HEK293T (cell line): Measurements from ENCODE around the gene SPATA9.

Source experiments
- CTCF ChIA-PET: fragments of 350-600 bp; formaldehyde crosslinking; extraction: SDS; loops from one replicate; lab custom pipeline; 2021; ENCODE audit warnings: antibody characterized with exemption, inconsistent platforms; lab: Yijun Ruan, JAX
- POLR2A ChIA-PET: fragments of 350-600 bp; formaldehyde crosslinking; extraction: SDS; loops from one replicate; lab custom pipeline; 2020; ENCODE audit warnings: antibody characterized with exemption, inconsistent platforms; lab: Yijun Ruan, JAX
- DNase-seq: peaks from one replicate; pipeline ENCODE4 v3.0.0; 2012; ENCODE audit warnings: mixed read lengths; ENCODE audit errors: extremely low spot score
- ARNT ChIP-seq: fragments of 450-650 bp; IDR thresholded peaks from 2 replicates; pipeline ENCODE4 v1.6.1; 2017; ENCODE audit warnings: mild to moderate bottlenecking
- BHLHE40 ChIP-seq: fragments of 450-650 bp; IDR thresholded peaks from 2 replicates; pipeline ENCODE4 v1.6.1; 2016; ENCODE audit warnings: mild to moderate bottlenecking, moderate library complexity, borderline replicate concordance
- CTBP1 ChIP-seq: fragments of 450-650 bp; IDR thresholded peaks from 2 replicates; pipeline ENCODE4 v1.6.1; 2016; ENCODE audit warnings: borderline replicate concordance
- ELF4 ChIP-seq: fragments of 450-650 bp; IDR thresholded peaks from 2 replicates; pipeline ENCODE4 v1.6.1; 2017; ENCODE audit warnings: antibody characterized with exemption
- FOXA1 ChIP-seq: fragments of 450-650 bp; IDR thresholded peaks from 2 replicates; pipeline ENCODE4 v1.6.1; 2016; ENCODE audit warnings: mild to moderate bottlenecking
- FOXK2 ChIP-seq: fragments of 450-650 bp; IDR thresholded peaks from 2 replicates; pipeline ENCODE4 v1.6.1; 2016; ENCODE audit warnings: mild to moderate bottlenecking
- FOXM1 ChIP-seq: fragments of 450-650 bp; IDR thresholded peaks from 2 replicates; pipeline ENCODE4 v1.6.1; 2017; ENCODE audit warnings: mild to moderate bottlenecking, borderline replicate concordance
- HDGF ChIP-seq: fragments of 450-650 bp; IDR thresholded peaks from 2 replicates; pipeline ENCODE4 v1.6.1; 2017; ENCODE audit warnings: antibody characterized with exemption, borderline replicate concordance
- L3MBTL2 ChIP-seq: fragments of 450-650 bp; conservative IDR thresholded peaks from 2 replicates; pipeline ENCODE4 v1.6.1; 2016; ENCODE audit warnings: mild to moderate bottlenecking
- LEF1 ChIP-seq: fragments of 450-650 bp; IDR thresholded peaks from 2 replicates; pipeline ENCODE4 v1.6.1; 2017; ENCODE audit warnings: mild to moderate bottlenecking, borderline replicate concordance
- NFRKB ChIP-seq: fragments of 450-650 bp; IDR thresholded peaks from 2 replicates; pipeline ENCODE4 v1.6.1; 2016; ENCODE audit warnings: mild to moderate bottlenecking, moderate library complexity
- PKNOX1 ChIP-seq: fragments of 450-650 bp; IDR thresholded peaks from 2 replicates; pipeline ENCODE4 v1.6.1; 2016
- SP1 ChIP-seq: fragments of 450-650 bp; IDR thresholded peaks from 2 replicates; pipeline ENCODE4 v1.6.1; 2017
- SUZ12 ChIP-seq: fragments of 450-650 bp; IDR thresholded peaks from 2 replicates; pipeline ENCODE4 v1.6.1; 2016; ENCODE audit warnings: mild to moderate bottlenecking
- TARDBP ChIP-seq: fragments of 450-650 bp; IDR thresholded peaks from 2 replicates; pipeline ENCODE4 v1.6.1; 2016
- ZNF384 ChIP-seq: fragments of 450-650 bp; IDR thresholded peaks from 2 replicates; pipeline ENCODE4 v1.6.1; 2016

SPATA9 gene

GRCh38 chr5:95670568-95670967, 12.2 kb downstream of the SPATA9 start:
- TF ChIP-seq FOXK2, result no peak
- no peak for TF ChIP-seq SUZ12
- TF ChIP-seq PKNOX1, result no peak
- no peak for TF ChIP-seq FOXA1
- no peak for TF ChIP-seq LEF1
- TF ChIP-seq SP1, result no peak
- TF ChIP-seq ARNT, result no peak
- TF ChIP-seq BHLHE40, result no peak
- no peak for TF ChIP-seq FOXM1
- no peak for TF ChIP-seq NFRKB
- TF ChIP-seq ZNF384, result no peak
- no peak for TF ChIP-seq TARDBP
- TF ChIP-seq L3MBTL2, result no peak
- TF ChIP-seq HDGF, result no peak
- ChIA-PET CTCF (no interaction called here), POLR2A (interaction anchor here (0.7 to 1.3 kb wide), 3 partner anchors 24 to 60 kb away, joined by 3 to 6 read pairs (median 3); partner anchors contain the start of genes RFESD and RHOBTB3)
- DNase-seq, result no peak

- DNase-seq, result no peak
- POLR2A ChIA-PET, result interaction anchor here (0.7 to 1.3 kb wide), 3 partner anchors 23 to 61 kb away, joined by 3 to 6 read pairs (median 3); partner anchors contain the start of genes RFESD and RHOBTB3
- CTCF ChIA-PET, result no interaction called here
- no peak for TF ChIP-seq CTBP1
- no peak for TF ChIP-seq SP1
- TF ChIP-seq NFRKB, result no peak
- no peak for TF ChIP-seq HDGF
- TF ChIP-seq TARDBP, result no peak
- no peak for TF ChIP-seq FOXA1
- TF ChIP-seq SUZ12, result no peak
Measured at GRCh38 chr5:95669985-95670384, 12.8 kb downstream of the SPATA9 start.

- ChIA-PET CTCF (interaction anchor here (0.6 kb wide), 1 partner anchor 56 kb away, joined by 3 read pairs; no protein-coding TSS in a partner anchor), POLR2A (interaction anchor here (1.0 to 1.3 kb wide), 2 partner anchors 23 to 61 kb away, joined by 3 to 6 read pairs; partner anchors contain the start of genes RFESD and RHOBTB3)
- no peak for DNase-seq
- TF ChIP-seq ELF4 (no peak), CTBP1 (no peak), ZNF384 (no peak), L3MBTL2 (no peak), HDGF (no peak), SUZ12 (no peak), SP1 (no peak), FOXK2 (no peak), LEF1 (no peak), FOXA1 (no peak), NFRKB (no peak), FOXM1 (no peak), TARDBP (no peak)
Measured at GRCh38 chr5:95669540-95669939, 13.3 kb downstream of the SPATA9 start.

GRCh38 chr5:95668728-95669127, 14.1 kb downstream of the SPATA9 start:
- POLR2A ChIA-PET, result interaction anchor here (1.8 kb wide), 1 partner anchor 66 kb away, joined by 4 read pairs; no protein-coding TSS in a partner anchor
- TF ChIP-seq BHLHE40 (no peak), SP1 (no peak), CTBP1 (no peak), ARNT (no peak), FOXM1 (no peak), L3MBTL2 (no peak), FOXK2 (no peak), SUZ12 (no peak), TARDBP (no peak), HDGF (no peak), ZNF384 (no peak), FOXA1 (no peak), LEF1 (no peak), PKNOX1 (no peak), ELF4 (no peak)
- CTCF ChIA-PET, result interaction anchor here (0.6 kb wide), 1 partner anchor 57 kb away, joined by 3 read pairs; no protein-coding TSS in a partner anchor
- DNase-seq, result no peak

- no peak for DNase-seq
- CTCF ChIA-PET, result no interaction called here
- POLR2A ChIA-PET, result interaction anchor here (1.8 kb wide), 1 partner anchor 67 kb away, joined by 4 read pairs; no protein-coding TSS in a partner anchor
- no peak for TF ChIP-seq SP1
- TF ChIP-seq TARDBP, result no peak
- TF ChIP-seq NFRKB, result no peak
- TF ChIP-seq CTBP1, result no peak
- no peak for TF ChIP-seq HDGF
- TF ChIP-seq L3MBTL2, result no peak
- no peak for TF ChIP-seq ZNF384
- no peak for TF ChIP-seq ARNT
- TF ChIP-seq ELF4, result no peak
- TF ChIP-seq LEF1, result no peak
- TF ChIP-seq PKNOX1, result no peak
- TF ChIP-seq FOXK2, result no peak
- no peak for TF ChIP-seq SUZ12
- no peak for TF ChIP-seq BHLHE40
- no peak for TF ChIP-seq FOXA1
- no peak for TF ChIP-seq FOXM1
Measured at GRCh38 chr5:95668216-95668615, 14.6 kb downstream of the SPATA9 start.

GRCh38 chr5:95667678-95668077, 15.1 kb downstream of the SPATA9 start:
- CTCF ChIA-PET, result interaction anchor here (0.6 kb wide), 1 partner anchor 182 kb away, joined by 4 read pairs; no protein-coding TSS in a partner anchor
- TF ChIP-seq FOXK2, result no peak
- no peak for TF ChIP-seq ARNT
- TF ChIP-seq ZNF384, result no peak
- TF ChIP-seq SUZ12, result no peak
- TF ChIP-seq L3MBTL2, result no peak
- no peak for TF ChIP-seq LEF1
- TF ChIP-seq CTBP1, result no peak
- TF ChIP-seq FOXM1, result no peak
- no peak for TF ChIP-seq SP1
- TF ChIP-seq PKNOX1, result no peak
- TF ChIP-seq BHLHE40, result no peak
- TF ChIP-seq HDGF, result no peak
- POLR2A ChIA-PET, result interaction anchor here (1.8 to 2.5 kb wide), 2 partner anchors 64 to 67 kb away, joined by 4 to 14 read pairs; partner anchors contain the start of gene RHOBTB3
- DNase-seq, result no peak
